Panc1 (cell line): ENCODE results near the gene TMPRSS3. TPM values are rescaled to one million over a fixed set of nuclear protein-coding genes. Genes with fewer than 3 reads are reported as not detected.

Experiments
- ATAC-seq: fragments of 200-7000 bp; cut with Tn5 transposase; 2 replicates; pipeline ENCODE4 v1.9.1; 2020; ENCODE audit warnings: mild to moderate bottlenecking, moderate library complexity
- BruUV-seq: library from RNA; stranded (reverse); fragments of 400-500 nt; replicated peaks from 2 replicates; lab custom pipeline; 2021; lab: Mats Ljungman, UMichigan
- CTCF ChIA-PET: fragments of 300-600 bp; sonication (Branson Sonifier 250); formaldehyde crosslinking; loops from one replicate; lab custom pipeline; 2022; ENCODE audit warnings: antibody characterized with exemption; lab: Charles Lee
- POLR2A ChIA-PET: fragments of 300-600 bp; sonication (Branson Sonifier 250); formaldehyde crosslinking; loops from one replicate; lab custom pipeline; 2022; ENCODE audit warnings: antibody characterized with exemption; lab: Charles Lee
- DNase-seq: peaks from one replicate; pipeline ENCODE4 v3.0.0-alpha.2; 2010; ENCODE audit warnings: low read depth, low spot score
- H3K27ac ChIP-seq: 2 replicates; pipeline ENCODE4 v1.5.1; 2011; ENCODE audit warnings: mild to moderate bottlenecking, low read length, inconsistent platforms
- H3K27me3 ChIP-seq: fragments of 200-500 bp; sonication (Bioruptor generic); 2 replicates; pipeline ENCODE4 v1.6.0; 2014; ENCODE audit warnings: low read length, inconsistent platforms; ENCODE audit not compliant: control insufficient read depth, insufficient read depth
- H3K36me3 ChIP-seq: fragments of 200-500 bp; sonication (Bioruptor generic); 2 replicates; pipeline ENCODE4 v1.5.1; 2014; ENCODE audit warnings: inconsistent platforms, mild to moderate bottlenecking, low read length, moderate library complexity; ENCODE audit not compliant: control insufficient read depth, insufficient read depth
- H3K4me1 ChIP-seq: 2 replicates; pipeline ENCODE4 v1.5.1; 2011; ENCODE audit warnings: inconsistent platforms, mild to moderate bottlenecking, low read length, moderate library complexity; ENCODE audit not compliant: control insufficient read depth, insufficient read depth
- H3K4me3 ChIP-seq, 2 experiments: 2 replicates each; pipeline ENCODE4 v1.5.1; 2011 to 2012; ENCODE audit warnings: low read depth in 2 of 2, low read length in 2 of 2, mild to moderate bottlenecking in 2 of 2, inconsistent platforms in 1 of 2, moderate library complexity in 1 of 2
- H3K9me3 ChIP-seq: fragments of 200-500 bp; sonication (Bioruptor generic); 2 replicates; pipeline ENCODE4 v1.5.1; 2014; ENCODE audit warnings: low read depth, mild to moderate bottlenecking, inconsistent platforms, low read length, moderate library complexity; ENCODE audit not compliant: control insufficient read depth, insufficient read depth
- POLR2AphosphoS5 ChIP-seq: IDR thresholded peaks from 2 replicates; pipeline ENCODE4 v1.6.1; 2012; ENCODE audit warnings: mild to moderate bottlenecking, low read depth, low read length, moderate library complexity
- REST ChIP-seq, 2 experiments: IDR thresholded peaks; 2 replicates each; pipeline ENCODE4 v1.6.1; 2011 to 2012; ENCODE audit warnings: low read depth in 2 of 2, control low read depth in 1 of 2, low read length in 1 of 2, mild to moderate bottlenecking in 1 of 2, moderate library complexity in 1 of 2; ENCODE audit not compliant: insufficient read depth in 1 of 2
- SIN3A ChIP-seq: IDR thresholded peaks from 2 replicates; pipeline ENCODE4 v1.6.1; 2012; ENCODE audit warnings: low read depth, mild to moderate bottlenecking, low read length, moderate library complexity, borderline replicate concordance; ENCODE audit not compliant: insufficient read depth
- TCF7L2 ChIP-seq: IDR thresholded peaks from 2 replicates; pipeline ENCODE4 v1.6.1; 2011; ENCODE audit warnings: mild to moderate bottlenecking, low read depth, low read length, inconsistent platforms
- in situ Hi-C: cut with HindIII; loops from 2 replicates; pipeline ENCODE4 v1.10.0; 2016; ENCODE audit warnings: low sequenced_read_pairs, low pct_unique_long_range_greater_than_20kb
- intact Hi-C: fragments of 100-400 bp; cut with micrococcal nuclease; formaldehyde crosslinking; loops from one replicate; pipeline ENCODE4 v1.10.0; 2022; ENCODE audit not compliant: unreplicated experiment
- total RNA-seq: library from RNA; stranded (reverse); gene quantifications from one replicate; pipeline ENCODE4 v1.2.1, GENCODE V29; 2021; ENCODE audit not compliant: unreplicated experiment
- TF ChIP-seq, protein P1 (sequence below): fragments of 450-650 bp; IDR thresholded peaks from 2 replicates; pipeline ENCODE4 v1.5.1; 2017; ENCODE audit warnings: mild to moderate bottlenecking

Gene TMPRSS3
- total RNA-seq, 1 experiment from 2014 or later, result not detected

- Histone ChIP-seq H3K36me3 (no peaks in the 10 kb centered on the region), H3K9me3 (no peaks in the 10 kb centered on the region), H3K27ac (no peak overlapping the region), H3K4me3 (no peak overlapping the region), H3K4me1 (no peaks in the 10 kb centered on the region), H3K27me3 (no peaks in the 10 kb centered on the region)
- ChIA-PET POLR2A (no interaction called here), CTCF (no interaction called here)
- TF ChIP-seq, protein P1, sequence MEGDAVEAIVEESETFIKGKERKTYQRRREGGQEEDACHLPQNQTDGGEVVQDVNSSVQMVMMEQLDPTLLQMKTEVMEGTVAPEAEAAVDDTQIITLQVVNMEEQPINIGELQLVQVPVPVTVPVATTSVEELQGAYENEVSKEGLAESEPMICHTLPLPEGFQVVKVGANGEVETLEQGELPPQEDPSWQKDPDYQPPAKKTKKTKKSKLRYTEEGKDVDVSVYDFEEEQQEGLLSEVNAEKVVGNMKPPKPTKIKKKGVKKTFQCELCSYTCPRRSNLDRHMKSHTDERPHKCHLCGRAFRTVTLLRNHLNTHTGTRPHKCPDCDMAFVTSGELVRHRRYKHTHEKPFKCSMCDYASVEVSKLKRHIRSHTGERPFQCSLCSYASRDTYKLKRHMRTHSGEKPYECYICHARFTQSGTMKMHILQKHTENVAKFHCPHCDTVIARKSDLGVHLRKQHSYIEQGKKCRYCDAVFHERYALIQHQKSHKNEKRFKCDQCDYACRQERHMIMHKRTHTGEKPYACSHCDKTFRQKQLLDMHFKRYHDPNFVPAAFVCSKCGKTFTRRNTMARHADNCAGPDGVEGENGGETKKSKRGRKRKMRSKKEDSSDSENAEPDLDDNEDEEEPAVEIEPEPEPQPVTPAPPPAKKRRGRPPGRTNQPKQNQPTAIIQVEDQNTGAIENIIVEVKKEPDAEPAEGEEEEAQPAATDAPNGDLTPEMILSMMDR, result no peak
- TF ChIP-seq SIN3A (no peak), REST (IDR thresholded peaks at IDR 0.05; ENCODE audit: insufficient read depth in 1 of 2, low read depth in 2 of 2, low read length in 1 of 2) (no peak), POLR2AphosphoS5 (no peak), TCF7L2 (no peak)
- BruUV-seq, result no TSS peak
- intact Hi-C loops (no loop called here), in situ Hi-C loops (no loop called here)
- DNase-seq (no peak), ATAC-seq (no peak)
Measured at GRCh38 chr21:42407476-42407875, 11.6 kb upstream of the TMPRSS3 start.

GRCh38 chr21:42406866-42407265 is 11.0 kb upstream of the TMPRSS3 start:
- no peaks in the 10 kb centered on the region for H3K4me1 ChIP-seq
- no peak for DNase-seq
- no peak overlapping the region for H3K27ac ChIP-seq
- H3K36me3 ChIP-seq, result no peaks in the 10 kb centered on the region
- ChIA-PET POLR2A (no interaction called here), CTCF (no interaction called here)
- no peak for ATAC-seq
- intact Hi-C loops (no loop called here), in situ Hi-C loops (no loop called here)
- no peak overlapping the region for H3K4me3 ChIP-seq
- TF ChIP-seq, protein P1, result no peak
- no peak for TF ChIP-seq TCF7L2
- no peaks in the 10 kb centered on the region for H3K9me3 ChIP-seq
- no peaks in the 10 kb centered on the region for H3K27me3 ChIP-seq
- no TSS peak for BruUV-seq
